Left lobe of liver (tissue), 1 donor: ENCODE data around the gene DSN1. TPM values are rescaled to one million over a fixed set of nuclear protein-coding genes. Genes with fewer than 3 reads are reported as not detected.

Experiments used
- total RNA-seq: library from RNA; stranded (reverse); gene quantifications from one replicate; pipeline ENCODE4 v1.2.1, GENCODE V29; 2021
- donor health status: DM: no; HTN: yes; CAD: no.

Gene DSN1
- total RNA-seq, 1 donor from 2014 or later, result 3.4 TPM

Other genes starting within 250 kb of the DSN1 start
- gene MYL9, start 232.2 kb downstream of the DSN1 start, total RNA-seq, result 22.8 TPM
- 4.6 TPM for gene TGIF2, start 200.2 kb downstream of the DSN1 start, total RNA-seq
- gene RAB5IF, start 168.0 kb downstream of the DSN1 start, total RNA-seq, result 113 TPM
- gene SLA2, start 127.6 kb downstream of the DSN1 start, total RNA-seq, result 0.30 TPM
- gene NDRG3, start 27.7 kb downstream of the DSN1 start, total RNA-seq, result 8.1 TPM
- gene TLDC2, start 102.4 kb upstream of the DSN1 start, total RNA-seq, result not detected
- gene SAMHD1, start 177.9 kb upstream of the DSN1 start, total RNA-seq, result 22.5 TPM